CD4-positive, CD25-positive, alpha-beta regulatory T cell (primary cell): ENCODE measurements around the gene TPM4. TPM values are rescaled to one million over a fixed set of nuclear protein-coding genes. Genes with fewer than 3 reads are reported as not detected.
"Not testable (repeated sequence)": the region's sequence is repeated elsewhere in the genome, so short reads cannot be mapped to it uniquely, and the experiment has no call there.

Source experiments
- ATAC-seq, 2 donors: fragments of 150-1000 bp; cut with Tn5 transposase; one replicate each; pipeline ENCODE4 v1.10.0; 2021; ENCODE audit warnings: low read depth in 2 of 2, moderate number of reproducible peaks in 2 of 2, moderate library complexity in 1 of 2
- DNase-seq, 3 donors: peaks; one replicate each; pipeline versions ENCODE4 v3.0.0 to v3.0.0-alpha.2; 2012 to 2022; ENCODE audit warnings: mixed read lengths in 1 of 3
- H3K27ac ChIP-seq: one replicate; pipeline ENCODE4 v1.7.0; 2013; ENCODE audit warnings: mild to moderate bottlenecking, low read length; ENCODE audit not compliant: insufficient read depth, poor library complexity, severe bottlenecking
- H3K27me3 ChIP-seq: one replicate; pipeline ENCODE4 v1.7.0; 2013; ENCODE audit warnings: low read length; ENCODE audit not compliant: control insufficient read depth, insufficient read depth
- H3K36me3 ChIP-seq: one replicate; pipeline ENCODE4 v1.7.0; 2013; ENCODE audit warnings: mild to moderate bottlenecking, low read length, moderate library complexity; ENCODE audit not compliant: control insufficient read depth, insufficient read depth
- H3K4me1 ChIP-seq: 2 replicates; pipeline ENCODE4 v1.7.0; 2013; ENCODE audit warnings: mild to moderate bottlenecking, low read length; ENCODE audit not compliant: insufficient read depth, control insufficient read depth, poor library complexity, severe bottlenecking
- H3K4me3 ChIP-seq: one replicate; pipeline ENCODE4 v1.7.0; 2013; ENCODE audit warnings: low read depth, mild to moderate bottlenecking, low read length, moderate library complexity
- H3K9me3 ChIP-seq, 2 experiments: 1 replicate in 1 of 2; 2 replicates in 1 of 2; pipeline ENCODE4 v1.7.0; 2013; ENCODE audit warnings: low read length in 2 of 2, mild to moderate bottlenecking in 1 of 2, moderate library complexity in 1 of 2; ENCODE audit not compliant: control insufficient read depth in 2 of 2
- H3K27ac Mint-ChIP-seq, 3 donors: one replicate each; pipeline ENCODE4 v1.8.0; 2020 to 2022; ENCODE audit warnings: mild to moderate bottlenecking in 3 of 3, mixed read lengths in 3 of 3, moderate library complexity in 2 of 3
- H3K27me3 Mint-ChIP-seq: one replicate; pipeline ENCODE4 v1.8.0; 2022; ENCODE audit warnings: mild to moderate bottlenecking, mixed read lengths
- H3K36me3 Mint-ChIP-seq: one replicate; pipeline ENCODE4 v1.8.0; 2020; ENCODE audit warnings: mixed read lengths
- H3K4me1 Mint-ChIP-seq, 4 donors: one replicate each; pipeline ENCODE4 v1.8.0; 2020 to 2022; ENCODE audit warnings: mixed read lengths in 4 of 4, mild to moderate bottlenecking in 1 of 4
- H3K4me3 Mint-ChIP-seq, 4 donors: one replicate each; pipeline ENCODE4 v1.8.0; 2020 to 2022; ENCODE audit warnings: mild to moderate bottlenecking in 4 of 4, mixed read lengths in 4 of 4, moderate library complexity in 3 of 4
- H3K9me3 Mint-ChIP-seq, 7 donors: one replicate each; pipeline ENCODE4 v1.8.0; 2020 to 2022; ENCODE audit warnings: mixed read lengths in 7 of 7, mild to moderate bottlenecking in 3 of 7, moderate library complexity in 2 of 7
- polyA plus RNA-seq, 4 donors: library from polyadenylated mRNA; unstranded; fragments of 300-500 nt; fragmentation: Illumina TruSeq; gene quantifications; one replicate each; pipeline ENCODE4 v1.2.3, GENCODE V29; 2021
- total RNA-seq: library from RNA; stranded (reverse); gene quantifications from one replicate; pipeline ENCODE4 v1.2.3, GENCODE V29; 2022

The TPM4 gene
- total RNA-seq (305 TPM), polyA plus RNA-seq (100 to 1,000 TPM; 109 to 163 (median 131) TPM)

DNA sequence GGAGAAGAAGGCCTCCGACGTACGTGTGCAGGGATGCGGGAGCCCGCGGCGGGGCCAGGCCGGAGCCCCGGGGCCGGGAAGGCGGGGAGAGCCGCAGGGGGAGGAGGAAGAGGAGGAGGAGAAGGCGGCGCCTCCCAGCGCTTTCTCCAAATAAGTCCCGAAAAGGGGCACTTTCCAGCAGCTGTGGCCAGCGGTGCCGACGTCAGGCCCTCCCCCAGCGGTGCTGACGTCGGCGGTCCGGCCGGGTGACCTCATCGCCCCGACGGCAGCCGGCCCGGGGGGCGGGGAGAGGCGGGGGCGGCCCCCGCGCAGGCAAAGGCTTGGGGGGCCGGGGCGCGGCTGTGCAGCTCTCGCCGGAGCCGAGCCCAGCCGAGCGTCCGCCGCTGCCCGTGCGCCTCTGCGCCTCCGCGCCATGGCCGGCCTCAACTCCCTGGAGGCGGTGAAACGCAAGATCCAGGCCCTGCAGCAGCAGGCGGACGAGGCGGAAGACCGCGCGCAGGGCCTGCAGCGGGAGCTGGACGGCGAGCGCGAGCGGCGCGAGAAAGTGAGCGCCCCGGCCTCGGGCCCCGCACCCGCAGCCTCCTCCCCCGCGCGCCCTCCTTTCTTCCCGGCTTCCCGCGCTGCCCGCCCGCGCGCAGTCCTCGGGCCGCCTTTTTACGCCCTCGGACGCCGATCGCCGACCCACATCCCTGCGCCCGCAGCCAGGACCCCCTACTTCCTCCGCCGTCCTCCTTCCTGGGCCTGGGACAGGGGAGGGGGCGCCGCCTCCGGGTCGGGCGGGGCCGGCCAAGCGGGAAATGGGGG lies at the start of gene TPM4:
TPM4 (plus strand) TSS at position 342 of the 804 bp plus-strand sequence; CDS start at position 413, 71 bp downstream.
- Mint-ChIP-seq H3K4me3 (peak within 1 kb of the TSS; percentile 89 to 97 (median 93)), H3K36me3 (peaks cover 8% of the 10 kb centered on the region), H3K27me3 (no peaks in the 10 kb centered on the region), H3K4me1 (peaks cover 18 to 71% (median 52%) of the 10 kb centered on the region in 4 donors), H3K27ac (peak within 1 kb of the TSS; percentile 93 to 99 (median 95)), H3K9me3 (no peaks in the 10 kb centered on the region)
- Histone ChIP-seq H3K27ac (peak within 1 kb of the TSS; percentile 95), H3K27me3 (no peaks in the 10 kb centered on the region), H3K36me3 (peaks cover 8% of the 10 kb centered on the region), H3K4me1 (peaks cover 75% of the 10 kb centered on the region), H3K9me3 (no peaks in the 10 kb centered on the region), H3K4me3 (peak within 1 kb of the TSS; percentile 95)
- peak; percentile 70 to 91 (median 84) for DNase-seq
- peak; percentile 16 to 22 for ATAC-seq

DNA sequence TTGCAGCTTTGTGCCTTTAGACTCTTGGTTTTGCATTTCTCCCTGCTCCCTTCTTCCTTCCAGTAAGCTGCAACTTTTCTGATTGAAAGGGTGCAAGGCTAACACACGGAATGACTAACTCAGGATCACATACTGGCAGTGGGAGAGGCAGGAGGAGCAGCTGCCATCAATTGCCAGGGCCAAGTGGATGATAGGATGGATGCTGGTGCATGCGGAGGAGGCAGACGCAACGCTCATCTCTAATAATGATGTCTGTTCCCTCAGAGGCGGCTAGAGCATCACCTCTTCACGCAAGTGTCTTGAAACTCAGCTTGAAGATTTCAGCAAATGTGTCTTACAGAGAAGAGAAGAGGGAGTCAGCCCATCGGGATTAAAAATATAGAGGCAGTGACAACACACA lies 49.5 kb upstream of the TPM4 start:
- Histone ChIP-seq H3K9me3 (no peaks in the 10 kb centered on the region), H3K4me1 (no peaks in the 10 kb centered on the region), H3K27me3 (no peaks in the 10 kb centered on the region), H3K27ac (no peak overlapping the region), H3K4me3 (no peak overlapping the region), H3K36me3 (no peaks in the 10 kb centered on the region)
- Mint-ChIP-seq H3K36me3 (no peaks in the 10 kb centered on the region), H3K4me3 (no peak overlapping the region), H3K27me3 (no peaks in the 10 kb centered on the region), H3K4me1 (peaks cover 0 to 4% (median 0%) of the 10 kb centered on the region in 4 donors), H3K27ac (peak overlapping the region in 1 of 3 donors; percentile 24), H3K9me3 (peaks cover 0 to 1% (median 0%) of the 10 kb centered on the region in 7 donors)
- DNase-seq (no peak), ATAC-seq (no peak)

DNA sequence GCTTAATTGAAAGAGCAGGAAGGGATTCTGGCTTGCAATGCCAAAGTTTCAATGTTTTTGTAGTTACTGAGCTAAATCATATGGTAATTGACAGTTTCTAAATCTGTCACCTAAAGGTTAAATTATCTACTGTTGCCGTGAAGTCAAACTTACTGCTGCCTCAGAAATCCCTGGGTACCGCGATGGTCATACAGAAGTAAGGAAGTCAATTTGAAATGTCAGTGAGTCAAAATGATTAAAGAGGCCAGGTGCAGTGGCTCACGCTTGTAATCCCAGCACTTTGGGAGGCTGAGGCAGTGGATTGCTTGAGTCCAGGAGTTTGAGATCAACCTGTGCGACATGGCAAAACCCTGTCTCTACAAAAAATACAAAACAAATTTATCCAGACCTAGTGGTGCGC lies 48.8 kb upstream of the TPM4 start:
- Histone ChIP-seq H3K9me3 (no peaks in the 10 kb centered on the region), H3K36me3 (no peaks in the 10 kb centered on the region), H3K4me3 (no peak overlapping the region), H3K27ac (no peak overlapping the region), H3K27me3 (no peaks in the 10 kb centered on the region), H3K4me1 (no peaks in the 10 kb centered on the region)
- Mint-ChIP-seq H3K27ac (peak overlapping the region in 1 of 3 donors; percentile 24), H3K4me1 (peaks cover 0 to 4% (median 0%) of the 10 kb centered on the region in 4 donors), H3K27me3 (no peaks in the 10 kb centered on the region), H3K9me3 (peaks cover 0 to 1% (median 0%) of the 10 kb centered on the region in 7 donors), H3K36me3 (no peaks in the 10 kb centered on the region), H3K4me3 (no peak overlapping the region)
- DNase-seq (no peak), ATAC-seq (no peak)

DNA sequence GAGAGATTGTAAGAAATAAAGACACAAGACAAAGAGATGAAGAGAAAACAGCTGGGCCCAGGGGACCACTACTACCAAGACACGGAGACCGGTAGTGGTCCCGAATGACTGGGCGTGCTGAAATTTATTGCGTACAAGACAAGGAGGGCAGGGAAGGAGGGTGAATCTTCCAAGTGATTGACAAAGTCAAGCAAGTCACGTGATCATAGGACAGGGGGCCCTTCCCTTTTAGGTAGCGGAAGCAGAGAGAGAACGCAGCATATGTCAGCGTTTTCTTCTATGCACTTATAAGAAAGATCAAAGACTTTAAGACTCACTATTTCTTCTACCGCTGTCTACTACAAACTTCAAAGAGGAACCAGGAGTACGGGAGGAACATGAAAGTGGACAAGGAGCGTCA lies 46.1 kb upstream of the TPM4 start:
- not testable (repeated sequence) for H3K36me3 Mint-ChIP-seq, H3K27me3 Mint-ChIP-seq, H3K27ac Mint-ChIP-seq, H3K27ac ChIP-seq, H3K4me1 ChIP-seq, H3K9me3 Mint-ChIP-seq, H3K4me3 Mint-ChIP-seq, H3K9me3 ChIP-seq, ATAC-seq, H3K27me3 ChIP-seq, H3K4me3 ChIP-seq, H3K36me3 ChIP-seq, DNase-seq, H3K4me1 Mint-ChIP-seq

DNA sequence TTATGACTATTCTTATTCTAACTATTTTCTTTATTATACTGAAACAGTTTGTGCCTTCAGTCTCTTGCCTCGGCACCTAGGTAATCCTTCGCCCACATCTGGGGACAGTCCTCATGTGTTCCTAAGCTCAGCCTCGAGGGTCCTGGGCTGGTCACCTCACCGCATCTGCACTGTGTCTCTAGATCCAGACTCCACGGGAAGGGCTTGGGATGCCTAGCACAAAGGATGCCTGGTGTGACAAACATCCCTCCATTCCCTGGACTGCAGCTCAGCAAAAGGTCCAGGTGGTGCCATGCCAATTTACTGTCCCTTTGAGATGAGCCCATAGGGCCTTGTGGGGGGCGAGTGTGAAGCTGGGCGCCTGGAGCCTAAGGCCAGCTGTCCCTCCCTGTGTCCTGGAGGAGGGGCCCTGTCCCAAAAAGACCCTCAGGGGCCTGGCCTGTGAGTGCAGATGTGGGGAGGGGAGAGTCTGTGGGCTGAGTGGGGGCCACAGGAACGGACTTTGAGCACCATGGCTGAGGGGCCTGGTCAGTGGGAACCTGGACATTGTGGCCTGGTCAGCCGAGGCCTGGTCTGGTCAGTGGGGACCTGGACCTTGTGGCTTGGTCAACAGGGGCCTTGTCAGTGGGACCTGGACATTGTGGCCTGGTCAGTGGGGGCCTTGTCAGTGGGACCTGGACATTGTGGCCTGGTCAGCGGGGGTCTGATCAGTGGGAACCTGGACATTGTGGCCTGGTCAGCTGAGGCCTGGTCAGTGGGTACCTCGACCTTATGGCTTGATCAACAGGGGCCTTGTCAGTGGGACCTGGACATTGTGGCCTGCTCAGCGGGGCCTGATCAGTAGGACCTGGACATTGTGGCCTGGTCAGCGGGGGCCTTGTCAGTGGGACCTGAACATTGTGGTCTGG lies 45.1 kb upstream of the TPM4 start:
- DNase-seq (no peak), ATAC-seq (no peak)
- Histone ChIP-seq H3K4me3 (no peak overlapping the region), H3K27ac (no peak overlapping the region), H3K36me3 (no peaks in the 10 kb centered on the region), H3K9me3 (no peaks in the 10 kb centered on the region), H3K4me1 (no peaks in the 10 kb centered on the region), H3K27me3 (no peaks in the 10 kb centered on the region)
- peaks cover 0 to 1% (median 0%) of the 10 kb centered on the region in 7 donors for H3K9me3 Mint-ChIP-seq
- H3K27ac Mint-ChIP-seq, result no peak overlapping the region
- no peak overlapping the region for H3K4me3 Mint-ChIP-seq
- H3K27me3 Mint-ChIP-seq, result no peaks in the 10 kb centered on the region
- H3K36me3 Mint-ChIP-seq, result no peaks in the 10 kb centered on the region
- peaks cover 0 to 4% (median 0%) of the 10 kb centered on the region in 4 donors for H3K4me1 Mint-ChIP-seq

DNA sequence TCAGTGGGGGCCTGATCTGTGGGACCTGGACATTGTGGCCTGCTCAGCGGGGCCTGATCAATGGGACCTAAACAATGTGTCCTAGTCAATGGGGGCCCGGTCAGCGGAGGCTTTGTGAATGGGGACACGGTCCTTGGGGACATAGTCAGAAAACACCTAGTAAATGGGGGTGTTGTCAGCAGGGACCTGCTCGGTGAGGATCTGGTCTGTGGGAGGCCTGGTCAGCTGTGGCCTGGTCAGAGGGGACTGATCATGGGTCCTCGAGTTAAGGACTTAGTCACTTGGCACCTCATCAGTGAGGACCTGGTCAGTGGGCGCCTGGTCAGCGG lies 44.5 kb upstream of the TPM4 start:
- H3K27ac ChIP-seq, result no peak overlapping the region
- no peaks in the 10 kb centered on the region for H3K9me3 ChIP-seq
- H3K4me1 Mint-ChIP-seq, result peaks cover 0 to 4% (median 0%) of the 10 kb centered on the region in 4 donors
- DNase-seq, result no peak
- no peaks in the 10 kb centered on the region for H3K36me3 Mint-ChIP-seq
- H3K27ac Mint-ChIP-seq, result no peak overlapping the region
- H3K27me3 ChIP-seq, result no peaks in the 10 kb centered on the region
- no peak overlapping the region for H3K4me3 ChIP-seq
- no peaks in the 10 kb centered on the region for H3K4me1 ChIP-seq
- no peak overlapping the region for H3K4me3 Mint-ChIP-seq
- no peaks in the 10 kb centered on the region for H3K36me3 ChIP-seq
- H3K27me3 Mint-ChIP-seq, result no peaks in the 10 kb centered on the region
- ATAC-seq, result no peak
- peaks cover 0 to 1% (median 0%) of the 10 kb centered on the region in 7 donors for H3K9me3 Mint-ChIP-seq

DNA sequence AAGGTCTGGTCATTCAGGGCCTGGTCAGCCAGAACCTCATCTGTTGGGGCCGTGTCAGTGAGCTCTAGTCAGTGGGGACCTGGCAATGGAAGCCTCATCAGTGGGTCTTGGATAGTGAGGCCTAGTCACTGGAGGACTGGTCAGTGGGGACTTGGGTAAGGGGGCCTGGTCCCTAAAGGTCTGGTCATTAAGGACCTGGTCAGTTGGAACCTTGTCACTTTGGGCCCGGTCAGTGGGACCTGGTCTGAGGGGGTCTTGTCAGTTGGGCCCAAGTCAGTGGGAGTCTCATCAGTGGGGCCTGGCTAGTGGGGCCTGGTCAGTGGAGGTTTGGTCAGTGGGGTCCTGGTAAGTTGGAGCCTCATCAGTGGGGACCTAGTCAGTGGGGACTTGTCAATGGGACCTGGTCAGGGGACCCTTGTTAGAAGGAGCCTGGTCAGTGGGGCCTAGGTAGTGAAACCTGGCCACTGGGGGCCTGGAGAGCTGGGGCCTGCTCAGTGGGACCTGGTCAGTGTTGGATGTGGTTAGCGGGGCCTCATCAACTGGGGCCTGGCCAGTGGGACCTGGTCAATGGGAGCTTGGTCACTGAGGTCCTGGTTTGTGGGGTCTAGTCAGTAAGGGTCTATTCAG lies 43.7 kb upstream of the TPM4 start:
- H3K27ac ChIP-seq, result no peak overlapping the region
- peaks cover 0 to 1% (median 0%) of the 10 kb centered on the region in 7 donors for H3K9me3 Mint-ChIP-seq
- H3K4me3 ChIP-seq, result no peak overlapping the region
- H3K36me3 ChIP-seq, result no peaks in the 10 kb centered on the region
- H3K4me3 Mint-ChIP-seq, result no peak overlapping the region
- H3K27ac Mint-ChIP-seq, result peak overlapping the region in 1 of 3 donors; percentile 52
- no peaks in the 10 kb centered on the region for H3K36me3 Mint-ChIP-seq
- no peaks in the 10 kb centered on the region for H3K27me3 Mint-ChIP-seq
- H3K9me3 ChIP-seq, result no peaks in the 10 kb centered on the region
- no peak for DNase-seq
- ATAC-seq, result no peak
- H3K27me3 ChIP-seq, result no peaks in the 10 kb centered on the region
- H3K4me1 ChIP-seq, result no peaks in the 10 kb centered on the region
- H3K4me1 Mint-ChIP-seq, result peaks cover 0 to 1% (median 0%) of the 10 kb centered on the region in 4 donors
